Uterus (tissue), 4 donors: ENCODE data around the gene ACOT9. TPM values are rescaled to one million over a fixed set of nuclear protein-coding genes. Genes with fewer than 3 reads are reported as not detected.
A peak's percentile ranks its signal among the peaks of the same experiment; 100 is the strongest.

Source experiments
- DNase-seq, 2 donors: peaks; one replicate each; pipeline ENCODE4 v3.0.0-alpha.2; 2019 to 2020
- H3K27ac ChIP-seq, 2 donors: fragments of 200-600 bp; sonication (generic); 1 replicate in 1 of 2; 2 replicates in 1 of 2; pipeline ENCODE4 v1.5.1; 2016 to 2018
- H3K27me3 ChIP-seq, 2 donors: fragments of 200-600 bp; sonication (generic); one replicate each; pipeline ENCODE4 v1.5.1; 2018 to 2019; ENCODE audit warnings: control low read depth in 1 of 2
- H3K36me3 ChIP-seq, 2 donors: fragments of 200-600 bp; sonication (generic); one replicate each; pipeline ENCODE4 v1.5.1; 2019; ENCODE audit warnings: control low read depth in 1 of 2
- H3K4me1 ChIP-seq, 2 donors: fragments of 200-600 bp; sonication (generic); one replicate each; pipeline ENCODE4 v1.5.1; 2018 to 2019; ENCODE audit warnings: control low read depth in 1 of 2
- H3K4me3 ChIP-seq, 2 donors: fragments of 200-600 bp; sonication (generic); 1 replicate in 1 of 2; 2 replicates in 1 of 2; pipeline ENCODE4 v1.5.1; 2018 to 2019; ENCODE audit warnings: mild to moderate bottlenecking in 1 of 2
- H3K9me3 ChIP-seq, 2 donors: fragments of 200-600 bp; sonication (generic); one replicate each; pipeline ENCODE4 v1.5.1; 2019; ENCODE audit warnings: control low read depth in 1 of 2
- POLR2A ChIP-seq, 2 donors: fragments of 450-650 bp; IDR thresholded peaks; one replicate each; pipeline ENCODE4 v1.6.1; 2016; ENCODE audit warnings: antibody characterized with exemption in 2 of 2, mild to moderate bottlenecking in 1 of 2, moderate library complexity in 1 of 2
- intact Hi-C: fragments of 100-400 bp; cut with DNase I; formaldehyde crosslinking; loops from one replicate; pipeline ENCODE4 v1.15.1; 2023; ENCODE audit warnings: low total_unique reads
- total RNA-seq, 4 donors: library from RNA; depleted of rRNA in 3 of 4; stranded (reverse); fragments of >200 nt in 3 of 4; gene quantifications; one replicate each; pipeline versions ENCODE4 v1.1.0 to v1.2.4, GENCODE V29; 2014 to 2023
- TF ChIP-seq, protein P1 (sequence below), 4 experiments: fragments of 200-600 bp in 2 of 4; fragments of 450-650 bp in 2 of 4; sonication (generic) in 2 of 4; IDR thresholded peaks; one replicate each; pipeline ENCODE4 v1.5.1; 2016 to 2019; ENCODE audit warnings: antibody characterized with exemption in 4 of 4, mild to moderate bottlenecking in 2 of 4, moderate library complexity in 1 of 4
- donor health status: DM: yes; HTN: yes; CAD: no.

Gene ACOT9
- total RNA-seq, 4 donors from 2014 or later, result 21.2 to 54.1 (median 44.4) TPM

DNA sequence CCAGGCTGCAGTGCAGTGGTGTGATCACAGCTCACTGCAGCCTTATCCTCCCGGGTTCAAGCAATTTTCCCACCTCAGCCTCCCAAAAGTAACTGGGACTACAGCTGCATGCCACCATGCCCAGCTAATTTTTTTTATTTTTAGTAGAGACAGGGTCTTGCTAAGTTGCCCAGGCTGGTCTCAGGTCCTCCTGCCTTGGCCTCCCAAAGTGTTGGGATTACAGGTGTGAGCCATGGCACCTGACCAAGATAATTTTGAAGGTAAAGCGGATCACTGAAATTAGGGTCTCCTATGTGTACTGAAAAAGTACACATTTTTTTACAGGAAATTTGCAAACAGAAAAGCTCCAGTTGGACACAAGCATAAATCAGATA is 44.7 kb upstream of the ACOT9 start:
- intact Hi-C loops, result no loop called here

DNA sequence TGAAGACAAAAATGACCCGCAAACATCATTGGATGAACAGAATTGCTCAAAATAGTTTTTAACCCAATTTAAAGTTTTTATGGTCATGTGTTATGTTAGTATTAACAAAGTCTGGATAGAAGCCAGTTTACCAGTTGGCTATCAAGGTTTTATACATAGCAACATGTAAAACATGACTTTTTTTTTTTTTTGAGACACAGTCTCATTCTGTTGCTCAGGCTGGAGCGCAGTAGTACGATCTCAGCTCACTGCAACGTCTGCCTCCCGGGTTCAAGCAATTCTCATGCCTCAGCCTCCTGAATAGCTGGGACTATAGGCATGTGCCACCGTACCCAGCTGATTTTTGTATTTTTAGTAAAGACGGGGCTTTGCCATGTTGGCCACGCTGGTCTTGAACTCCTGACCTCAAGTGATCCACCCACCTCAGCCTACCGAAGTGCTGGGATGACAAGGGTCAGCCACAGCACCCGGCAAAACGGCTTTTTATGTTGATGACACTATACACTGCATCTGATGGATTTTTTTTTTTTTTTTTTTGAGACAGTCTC is 43.3 kb upstream of the ACOT9 start:
- intact Hi-C loops, result no loop called here
- H3K36me3 ChIP-seq, result no peaks in the 10 kb centered on the region
- no peaks in the 10 kb centered on the region for H3K4me1 ChIP-seq
- no peak for DNase-seq
- TF ChIP-seq, protein P1, sequence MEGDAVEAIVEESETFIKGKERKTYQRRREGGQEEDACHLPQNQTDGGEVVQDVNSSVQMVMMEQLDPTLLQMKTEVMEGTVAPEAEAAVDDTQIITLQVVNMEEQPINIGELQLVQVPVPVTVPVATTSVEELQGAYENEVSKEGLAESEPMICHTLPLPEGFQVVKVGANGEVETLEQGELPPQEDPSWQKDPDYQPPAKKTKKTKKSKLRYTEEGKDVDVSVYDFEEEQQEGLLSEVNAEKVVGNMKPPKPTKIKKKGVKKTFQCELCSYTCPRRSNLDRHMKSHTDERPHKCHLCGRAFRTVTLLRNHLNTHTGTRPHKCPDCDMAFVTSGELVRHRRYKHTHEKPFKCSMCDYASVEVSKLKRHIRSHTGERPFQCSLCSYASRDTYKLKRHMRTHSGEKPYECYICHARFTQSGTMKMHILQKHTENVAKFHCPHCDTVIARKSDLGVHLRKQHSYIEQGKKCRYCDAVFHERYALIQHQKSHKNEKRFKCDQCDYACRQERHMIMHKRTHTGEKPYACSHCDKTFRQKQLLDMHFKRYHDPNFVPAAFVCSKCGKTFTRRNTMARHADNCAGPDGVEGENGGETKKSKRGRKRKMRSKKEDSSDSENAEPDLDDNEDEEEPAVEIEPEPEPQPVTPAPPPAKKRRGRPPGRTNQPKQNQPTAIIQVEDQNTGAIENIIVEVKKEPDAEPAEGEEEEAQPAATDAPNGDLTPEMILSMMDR (IDR thresholded peaks at IDR 0.05), result no peak
- TF ChIP-seq POLR2A (IDR thresholded peaks at IDR 0.05), result no peak
- no peak overlapping the region for H3K4me3 ChIP-seq
- peak overlapping the region in 1 of 2 donors; percentile 14 for H3K27ac ChIP-seq
- no peaks in the 10 kb centered on the region for H3K9me3 ChIP-seq
- H3K27me3 ChIP-seq, result no peaks in the 10 kb centered on the region

More for the DNA sequence above, 44.7 kb upstream of the ACOT9 start:
- H3K4me3 ChIP-seq, result no peak overlapping the region
- no peak for DNase-seq
- H3K4me1 ChIP-seq, result no peaks in the 10 kb centered on the region
- no peaks in the 10 kb centered on the region for H3K36me3 ChIP-seq
- no peak for TF ChIP-seq POLR2A (IDR thresholded peaks at IDR 0.05)
- TF ChIP-seq, protein P1 (IDR thresholded peaks at IDR 0.05), result no peak
- no peaks in the 10 kb centered on the region for H3K9me3 ChIP-seq
- no peaks in the 10 kb centered on the region for H3K27me3 ChIP-seq
- peak overlapping the region in 1 of 2 donors; percentile 39 for H3K27ac ChIP-seq

DNA sequence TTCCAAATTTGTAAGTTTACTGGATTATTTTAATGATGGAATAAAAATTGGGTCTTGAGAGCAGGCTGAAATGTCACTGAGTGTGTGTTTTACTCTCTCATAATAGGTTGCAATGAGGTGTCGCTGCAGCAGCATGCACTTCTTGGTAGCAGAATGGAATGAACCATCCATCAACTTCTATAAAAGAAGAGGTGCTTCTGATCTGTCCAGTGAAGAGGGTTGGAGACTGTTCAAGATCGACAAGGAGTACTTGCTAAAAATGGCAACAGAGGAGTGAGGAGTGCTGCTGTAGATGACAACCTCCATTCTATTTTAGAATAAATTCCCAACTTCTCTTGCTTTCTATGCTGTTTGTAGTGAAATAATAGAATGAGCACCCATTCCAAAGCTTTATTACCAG is 42.5 kb upstream of the ACOT9 start:
- TF ChIP-seq, protein P1 (IDR thresholded peaks at IDR 0.05), result no peak
- no peak for TF ChIP-seq POLR2A (IDR thresholded peaks at IDR 0.05)
- Histone ChIP-seq H3K36me3 (no peaks in the 10 kb centered on the region), H3K27me3 (no peaks in the 10 kb centered on the region), H3K27ac (peak overlapping the region; percentile 92 to 95), H3K4me1 (no peaks in the 10 kb centered on the region), H3K9me3 (no peaks in the 10 kb centered on the region), H3K4me3 (peak overlapping the region in 1 of 2 donors; percentile 67)
- intact Hi-C loops, result no loop called here
- no peak for DNase-seq

DNA sequence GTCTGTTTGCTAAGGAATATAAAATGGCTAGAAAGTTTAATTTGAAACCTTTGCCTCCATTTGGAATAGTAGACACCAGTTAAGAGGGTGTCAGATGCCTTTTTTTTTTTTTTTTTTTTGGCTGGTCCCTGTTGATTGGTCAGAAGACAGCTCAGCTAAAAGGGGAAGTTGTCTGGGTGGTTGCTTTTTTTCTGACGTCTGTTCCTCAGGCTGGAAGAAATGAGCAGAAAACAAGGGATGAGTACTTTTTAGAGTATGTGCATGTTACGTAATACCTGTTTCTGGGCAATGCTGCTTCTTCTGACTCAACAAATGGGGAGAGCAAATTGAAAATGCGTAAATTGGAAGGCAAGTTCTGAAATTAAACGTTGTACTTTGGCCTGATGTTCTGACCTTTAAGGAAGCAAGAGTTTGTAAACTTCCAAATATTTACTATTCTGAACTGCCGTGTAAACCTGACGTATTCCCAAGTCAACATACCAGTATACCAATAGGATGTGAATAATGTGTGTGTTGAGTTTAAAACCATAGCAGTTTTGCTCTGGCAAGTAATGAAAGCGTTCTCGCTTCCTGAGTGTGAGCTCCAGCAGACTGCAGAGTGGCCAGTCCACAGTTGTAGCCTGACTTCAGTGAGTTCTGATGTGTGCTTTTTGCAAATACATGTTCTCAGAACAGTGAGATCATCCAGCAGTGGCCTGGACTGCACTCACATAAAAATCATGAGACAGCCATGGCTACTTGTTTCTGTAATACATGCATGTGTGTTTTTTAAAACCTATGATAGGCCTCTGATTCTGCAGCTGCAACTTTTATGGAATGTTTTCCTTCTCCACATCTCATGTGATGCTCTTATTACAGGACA is 41.6 kb upstream of the ACOT9 start:
- peak overlapping the region; percentile 92 to 95 for H3K27ac ChIP-seq
- H3K4me3 ChIP-seq, result peak overlapping the region; percentile 67 to 72
- peak in 1 of 2 donors; percentile 39 for DNase-seq
- no peaks in the 10 kb centered on the region for H3K9me3 ChIP-seq
- no peaks in the 10 kb centered on the region for H3K36me3 ChIP-seq
- H3K4me1 ChIP-seq, result no peaks in the 10 kb centered on the region
- H3K27me3 ChIP-seq, result no peaks in the 10 kb centered on the region
- intact Hi-C loops, result loop anchor here (5.0 kb wide), 1 partner anchor 118 kb away; no protein-coding TSS in a partner anchor
- TF ChIP-seq, protein P1 (IDR thresholded peaks at IDR 0.05), result no peak
- peak in 1 of 2 donors; percentile 24 for TF ChIP-seq POLR2A (IDR thresholded peaks at IDR 0.05)
